ENCODE results near the gene RNF207.
"Not testable (repeated sequence)": the region's sequence is repeated elsewhere in the genome, so short reads cannot be mapped to it uniquely, and the experiment has no call there.

RNF207 gene

GRCh38 chr1:6199298-6200187 lies 6.4 kb upstream of the RNF207 start, which contains the start of gene RPL22:
Gene RPL22 (minus strand): TSS chr1:6199595. CDS start chr1:6199573, 22 bp downstream.
- DNase-seq (ENCODE audit: low read depth in 1 of 2, low spot score in 1 of 2), result peak; percentile 92 to 95

- DNase-seq (ENCODE audit: low read depth in 1 of 2, low spot score in 1 of 2), result no peak
These were observed 5.6 kb upstream of the RNF207 start for GRCh38 chr1:6200188-6200809.

- DNase-seq (ENCODE audit: low read depth in 1 of 2, low spot score in 1 of 2), result no peak
These were observed 3.7 kb upstream of the RNF207 start for GRCh38 chr1:6202256-6202655.

- DNase-seq (ENCODE audit: low read depth in 1 of 2, low spot score in 1 of 2), result no peak
These were observed 569 bp downstream of the RNF207 start for GRCh38 chr1:6206520-6206855.

GRCh38 chr1:6207075-6207885 lies 1.4 kb downstream of the RNF207 start:
- no peak for DNase-seq (ENCODE audit: low read depth in 1 of 2, low spot score in 1 of 2)

- DNase-seq (ENCODE audit: low read depth in 1 of 2, low spot score in 1 of 2), result no peak
These were observed 2.0 kb downstream of the RNF207 start for GRCh38 chr1:6207921-6208320.

- no peak for DNase-seq (ENCODE audit: low read depth in 1 of 2, low spot score in 1 of 2)
These were observed 3.1 kb downstream of the RNF207 start for GRCh38 chr1:6208723-6209660.

- no peak for DNase-seq (ENCODE audit: low read depth in 1 of 2, low spot score in 1 of 2)
These were observed 4.0 kb downstream of the RNF207 start for GRCh38 chr1:6209661-6210580.

- no peak for DNase-seq (ENCODE audit: low read depth in 1 of 2, low spot score in 1 of 2)
These were observed 4.9 kb downstream of the RNF207 start for GRCh38 chr1:6210591-6211355.

GRCh38 chr1:6211731-6212130 lies 5.8 kb downstream of the RNF207 start:
- no peak for DNase-seq (ENCODE audit: low read depth in 1 of 2, low spot score in 1 of 2)

GRCh38 chr1:6212193-6212959 lies 6.5 kb downstream of the RNF207 start:
- DNase-seq (ENCODE audit: low read depth in 1 of 2, low spot score in 1 of 2), result no peak

GRCh38 chr1:6218375-6219164 lies 12.7 kb downstream of the RNF207 start:
- DNase-seq (ENCODE audit: low read depth in 1 of 2, low spot score in 1 of 2), result no peak

- DNase-seq (ENCODE audit: low read depth in 1 of 2, low spot score in 1 of 2), result not testable (repeated sequence)
These were observed 13.7 kb downstream of the RNF207 start for GRCh38 chr1:6219641-6220040.

- no peak for DNase-seq (ENCODE audit: low read depth in 1 of 2, low spot score in 1 of 2)
These were observed 14.3 kb downstream of the RNF207 start for GRCh38 chr1:6220236-6220635.

- no peak for DNase-seq (ENCODE audit: low read depth in 1 of 2, low spot score in 1 of 2)
These were observed 15.4 kb downstream of the RNF207 start for GRCh38 chr1:6221210-6221784.

GRCh38 chr1:6222636-6223035 lies 16.7 kb downstream of the RNF207 start:
- no peak for DNase-seq (ENCODE audit: low read depth in 1 of 2, low spot score in 1 of 2)

GRCh38 chr1:6223617-6224016 lies 17.7 kb downstream of the RNF207 start:
- DNase-seq (ENCODE audit: low read depth in 1 of 2, low spot score in 1 of 2), result no peak
